Measurements from ENCODE around the gene TAS1R3.

TAS1R3 gene
- total RNA-seq, result 1.2 to 2.7 reads per million in 2 donors

DNA sequence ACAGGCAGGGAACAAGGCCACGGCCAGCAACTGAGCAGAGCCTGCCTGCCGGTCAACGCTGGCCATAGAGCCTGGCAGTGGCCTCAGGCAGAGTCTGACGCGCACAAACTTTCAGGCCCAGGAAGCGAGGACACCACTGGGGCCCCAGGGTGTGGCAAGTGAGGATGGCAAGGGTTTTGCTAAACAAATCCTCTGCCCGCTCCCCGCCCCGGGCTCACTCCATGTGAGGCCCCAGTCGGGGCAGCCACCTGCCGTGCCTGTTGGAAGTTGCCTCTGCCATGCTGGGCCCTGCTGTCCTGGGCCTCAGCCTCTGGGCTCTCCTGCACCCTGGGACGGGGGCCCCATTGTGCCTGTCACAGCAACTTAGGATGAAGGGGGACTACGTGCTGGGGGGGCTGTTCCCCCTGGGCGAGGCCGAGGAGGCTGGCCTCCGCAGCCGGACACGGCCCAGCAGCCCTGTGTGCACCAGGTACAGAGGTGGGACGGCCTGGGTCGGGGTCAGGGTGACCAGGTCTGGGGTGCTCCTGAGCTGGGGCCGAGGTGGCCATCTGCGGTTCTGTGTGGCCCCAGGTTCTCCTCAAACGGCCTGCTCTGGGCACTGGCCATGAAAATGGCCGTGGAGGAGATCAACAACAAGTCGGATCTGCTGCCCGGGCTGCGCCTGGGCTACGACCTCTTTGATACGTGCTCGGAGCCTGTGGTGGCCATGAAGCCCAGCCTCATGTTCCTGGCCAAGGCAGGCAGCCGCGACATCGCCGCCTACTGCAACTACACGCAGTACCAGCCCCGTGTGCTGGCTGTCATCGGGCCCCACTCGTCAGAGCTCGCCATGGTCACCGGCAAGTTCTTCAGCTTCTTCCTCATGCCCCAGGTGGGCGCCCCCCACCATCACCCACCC, at the start of gene TAS1R3:
Gene TAS1R3, plus strand, starts transcription at position 213 of the 898 bp plus-strand sequence. Its CDS starts 66 bp downstream, at position 279.
- no peak for DNase-seq

DNA sequence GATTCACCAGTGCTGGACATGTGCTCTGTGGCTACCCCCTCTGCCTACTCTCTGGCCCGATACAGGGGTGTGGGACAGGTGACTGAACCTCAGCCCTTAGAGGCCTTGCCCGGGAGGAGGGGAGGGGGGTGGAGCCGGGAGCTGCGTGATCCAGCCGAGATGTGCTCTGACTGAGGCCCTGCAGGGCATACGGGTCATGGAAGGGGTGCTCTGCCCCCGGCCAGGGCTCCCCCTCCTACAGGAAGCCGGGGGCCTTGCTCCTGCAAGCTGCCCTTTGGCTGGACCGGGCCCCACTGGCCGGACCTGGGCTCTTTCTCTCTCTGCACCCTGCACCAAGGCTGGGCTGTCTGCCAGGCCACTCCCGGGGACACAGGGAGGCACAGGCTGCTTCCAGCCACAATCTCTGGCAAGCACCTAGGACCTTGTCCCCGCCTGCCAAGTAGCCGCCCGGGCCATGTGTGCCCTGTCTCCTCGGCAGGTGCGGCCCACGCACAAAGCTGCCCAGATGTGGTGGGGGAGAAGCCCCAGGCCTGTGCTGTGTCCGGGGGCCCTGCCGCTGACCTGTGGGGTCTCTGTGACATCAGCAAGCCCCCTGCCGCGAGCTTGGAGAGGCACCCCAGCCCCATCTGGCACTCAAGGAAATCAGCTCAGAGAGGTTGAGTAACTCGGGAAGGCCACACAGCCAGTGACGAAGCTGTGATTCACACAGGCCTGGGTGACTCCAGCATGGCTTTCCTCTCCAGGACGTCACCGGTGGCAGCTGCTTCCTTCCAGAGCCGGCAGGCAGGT, 49.4 kb upstream of the TAS1R3 start:
- DNase-seq, result no peak

GRCh38 chr1:1282998-1283397, 48.1 kb upstream of the TAS1R3 start:
- no peak for DNase-seq

GRCh38 chr1:1283821-1284220, 47.3 kb upstream of the TAS1R3 start:
- no peak for DNase-seq

DNA sequence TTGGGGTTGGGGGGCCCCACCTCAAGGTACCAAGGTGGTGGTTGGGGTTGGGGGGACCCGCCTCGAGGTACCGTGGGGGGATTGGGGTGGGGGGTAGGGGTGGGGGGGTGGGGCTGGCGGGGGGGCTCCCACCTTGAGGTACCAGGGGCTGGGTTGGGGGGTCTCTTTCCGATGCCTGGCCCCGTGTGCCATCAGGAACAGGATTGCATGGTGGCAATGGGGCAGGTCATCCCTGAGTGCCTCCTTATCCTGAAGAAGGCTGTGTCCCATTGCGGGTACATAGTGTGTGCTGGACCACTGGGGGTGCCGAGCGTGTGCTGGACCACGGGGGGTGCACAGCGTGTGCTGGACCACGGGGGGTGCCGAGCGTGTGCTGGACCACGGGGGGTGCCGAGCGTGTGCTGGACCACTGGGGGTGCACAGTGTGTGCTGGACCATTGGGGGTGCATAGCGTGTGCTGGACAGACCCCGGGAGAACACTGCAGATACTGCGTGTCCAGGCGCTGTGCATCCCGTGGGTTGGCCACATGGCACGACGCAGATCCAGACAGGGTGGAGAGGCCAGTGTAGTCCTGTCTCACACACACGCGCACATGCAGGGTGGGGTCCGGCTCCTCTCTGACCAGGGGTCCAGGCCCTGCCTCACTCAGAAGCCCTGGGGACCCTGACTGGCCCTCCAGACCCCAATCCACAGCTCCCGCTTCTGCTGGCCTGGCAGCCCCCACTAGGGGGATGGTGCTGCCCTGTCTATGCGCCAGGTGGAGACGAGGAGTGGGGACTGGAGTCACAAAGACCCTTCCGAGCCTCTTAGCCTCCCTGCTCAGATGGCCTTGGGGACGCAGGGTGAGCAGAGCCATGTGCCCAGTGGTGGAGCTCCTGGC, 46.6 kb upstream of the TAS1R3 start:
- DNase-seq, result no peak

- DNase-seq, result no peak
These were observed 45.9 kb upstream of the TAS1R3 start for GRCh38 chr1:1285102-1285571.

DNA sequence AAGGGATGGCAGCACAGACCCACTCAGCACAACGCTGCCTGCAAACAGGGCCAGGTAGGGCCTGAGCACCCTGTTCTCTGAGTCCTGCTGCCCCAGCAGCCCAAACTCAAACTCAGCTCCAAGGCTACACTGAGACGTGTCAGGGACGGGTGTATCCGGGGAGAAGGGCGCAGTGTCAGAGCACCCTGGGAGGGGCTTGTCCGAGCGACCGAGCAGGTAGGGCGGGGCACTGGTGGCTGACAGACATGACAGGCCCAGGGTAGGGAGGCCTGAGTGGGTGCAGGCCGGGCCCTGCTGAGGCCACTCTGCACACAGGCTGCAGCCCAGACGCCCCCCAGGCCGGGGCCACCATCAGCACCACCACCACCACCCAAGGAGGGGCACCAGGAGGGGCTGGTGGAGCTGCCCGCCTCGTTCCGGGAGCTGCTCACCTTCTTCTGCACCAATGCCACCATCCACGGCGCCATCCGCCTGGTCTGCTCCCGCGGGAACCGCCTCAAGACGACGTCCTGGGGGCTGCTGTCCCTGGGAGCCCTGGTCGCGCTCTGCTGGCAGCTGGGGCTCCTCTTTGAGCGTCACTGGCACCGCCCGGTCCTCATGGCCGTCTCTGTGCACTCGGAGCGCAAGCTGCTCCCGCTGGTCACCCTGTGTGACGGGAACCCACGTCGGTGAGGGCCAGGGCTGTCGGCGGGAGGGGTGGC, 45.3 kb upstream of the TAS1R3 start:
- DNase-seq, result no peak

DNA sequence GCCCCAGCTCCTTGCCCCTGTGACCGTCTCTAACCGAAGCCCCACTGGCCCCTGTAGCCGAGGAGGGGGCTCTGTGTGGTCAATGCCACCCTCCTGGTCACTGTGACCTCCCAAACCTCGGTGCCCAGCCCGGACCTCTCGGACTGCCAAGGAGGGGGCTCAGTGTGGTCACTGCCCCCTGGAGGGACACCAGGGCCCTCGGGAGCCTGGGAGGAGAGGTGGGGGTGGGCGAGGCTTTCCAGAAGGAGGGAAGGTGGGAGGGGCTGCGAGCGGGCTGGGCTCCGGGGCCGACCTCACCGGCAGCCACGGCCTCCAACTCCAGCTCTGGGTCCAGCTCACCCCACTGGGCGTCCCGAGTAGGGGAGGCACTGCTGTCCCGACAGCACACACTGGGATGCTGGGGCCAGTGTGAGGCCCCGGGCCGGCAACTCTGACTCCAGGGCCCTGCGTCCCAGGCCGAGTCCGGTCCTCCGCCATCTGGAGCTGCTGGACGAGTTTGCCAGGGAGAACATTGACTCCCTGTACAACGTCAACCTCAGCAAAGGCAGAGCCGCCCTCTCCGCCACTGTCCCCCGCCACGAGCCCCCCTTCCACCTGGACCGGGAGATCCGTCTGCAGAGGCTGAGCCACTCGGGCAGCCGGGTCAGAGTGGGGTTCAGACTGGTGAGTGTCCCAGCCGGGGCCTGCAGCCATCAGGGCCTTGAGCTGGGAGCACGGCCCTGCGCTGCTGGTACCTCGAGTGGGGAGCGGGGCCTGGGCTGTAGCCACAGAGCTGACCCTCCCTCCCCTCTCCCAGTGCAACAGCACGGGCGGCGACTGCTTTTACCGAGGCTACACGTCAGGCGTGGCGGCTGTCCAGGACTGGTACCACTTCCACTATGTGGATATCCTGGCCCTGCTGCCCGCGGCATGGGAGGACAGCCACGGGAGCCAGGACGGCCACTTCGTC, 44.5 kb upstream of the TAS1R3 start:
- DNase-seq, result no peak

DNA sequence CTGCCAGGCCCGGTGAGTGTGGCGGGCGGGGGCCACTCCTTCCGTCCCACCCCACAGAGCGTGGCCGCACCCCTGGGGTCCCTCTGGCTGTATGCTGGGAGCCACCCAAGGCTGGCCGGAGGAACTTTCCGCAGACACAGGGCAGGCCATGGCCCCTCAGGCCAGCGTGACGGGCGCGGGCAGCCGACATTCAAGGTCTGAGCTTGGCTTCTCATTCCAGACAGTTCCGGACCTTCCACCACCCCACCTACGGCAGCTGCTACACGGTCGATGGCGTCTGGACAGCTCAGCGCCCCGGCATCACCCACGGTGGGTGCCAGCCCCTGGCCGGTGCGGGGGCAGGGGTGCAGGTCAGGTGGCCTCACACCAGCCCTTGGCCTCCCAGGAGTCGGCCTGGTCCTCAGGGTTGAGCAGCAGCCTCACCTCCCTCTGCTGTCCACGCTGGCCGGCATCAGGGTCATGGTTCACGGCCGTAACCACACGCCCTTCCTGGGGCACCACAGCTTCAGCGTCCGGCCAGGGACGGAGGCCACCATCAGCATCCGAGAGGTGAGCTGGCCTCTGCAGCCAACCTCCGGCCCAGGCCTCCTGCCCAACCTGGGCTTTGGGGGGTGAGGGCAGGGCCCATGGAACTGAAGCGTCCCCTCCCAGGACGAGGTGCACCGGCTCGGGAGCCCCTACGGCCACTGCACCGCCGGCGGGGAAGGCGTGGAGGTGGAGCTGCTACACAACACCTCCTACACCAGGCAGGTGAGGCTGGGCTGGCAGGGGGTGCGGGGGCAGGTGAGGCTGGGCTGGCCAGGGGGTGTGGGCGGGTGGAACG, 43.6 kb upstream of the TAS1R3 start:
- no peak for DNase-seq

DNA sequence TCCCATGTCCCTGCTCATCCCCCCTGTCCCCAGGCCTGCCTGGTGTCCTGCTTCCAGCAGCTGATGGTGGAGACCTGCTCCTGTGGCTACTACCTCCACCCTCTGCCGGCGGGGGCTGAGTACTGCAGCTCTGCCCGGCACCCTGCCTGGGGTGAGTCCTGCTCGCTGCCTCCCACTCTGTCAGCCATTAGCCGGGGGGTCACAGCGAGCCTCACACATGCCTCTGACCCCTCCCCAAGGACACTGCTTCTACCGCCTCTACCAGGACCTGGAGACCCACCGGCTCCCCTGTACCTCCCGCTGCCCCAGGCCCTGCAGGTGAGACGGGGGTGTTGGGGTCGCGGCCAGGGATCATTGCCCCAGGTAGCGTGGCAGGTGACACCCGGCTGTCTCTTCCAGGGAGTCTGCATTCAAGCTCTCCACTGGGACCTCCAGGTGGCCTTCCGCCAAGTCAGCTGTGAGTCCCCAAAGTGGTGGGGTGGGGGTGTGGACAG, 40.8 kb upstream of the TAS1R3 start:
- peak; percentile 49 for DNase-seq

DNA sequence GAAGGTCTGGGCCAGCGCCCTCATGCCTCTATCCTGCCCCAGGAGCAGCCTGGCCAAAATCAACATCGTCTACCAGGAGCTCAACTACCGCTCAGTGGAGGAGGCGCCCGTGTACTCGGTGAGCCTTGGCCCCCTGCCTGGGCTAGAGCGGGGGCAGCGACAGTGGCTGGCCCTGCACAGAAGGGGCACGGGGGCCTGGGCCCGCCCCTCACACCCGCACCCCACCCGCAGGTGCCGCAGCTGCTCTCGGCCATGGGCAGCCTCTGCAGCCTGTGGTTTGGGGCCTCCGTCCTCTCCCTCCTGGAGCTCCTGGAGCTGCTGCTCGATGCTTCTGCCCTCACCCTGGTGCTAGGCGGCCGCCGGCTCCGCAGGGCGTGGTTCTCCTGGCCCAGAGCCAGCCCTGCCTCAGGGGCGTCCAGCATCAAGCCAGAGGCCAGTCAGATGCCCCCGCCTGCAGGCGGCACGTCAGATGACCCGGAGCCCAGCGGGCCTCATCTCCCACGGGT, 40.0 kb upstream of the TAS1R3 start:
- no peak for DNase-seq

DNA sequence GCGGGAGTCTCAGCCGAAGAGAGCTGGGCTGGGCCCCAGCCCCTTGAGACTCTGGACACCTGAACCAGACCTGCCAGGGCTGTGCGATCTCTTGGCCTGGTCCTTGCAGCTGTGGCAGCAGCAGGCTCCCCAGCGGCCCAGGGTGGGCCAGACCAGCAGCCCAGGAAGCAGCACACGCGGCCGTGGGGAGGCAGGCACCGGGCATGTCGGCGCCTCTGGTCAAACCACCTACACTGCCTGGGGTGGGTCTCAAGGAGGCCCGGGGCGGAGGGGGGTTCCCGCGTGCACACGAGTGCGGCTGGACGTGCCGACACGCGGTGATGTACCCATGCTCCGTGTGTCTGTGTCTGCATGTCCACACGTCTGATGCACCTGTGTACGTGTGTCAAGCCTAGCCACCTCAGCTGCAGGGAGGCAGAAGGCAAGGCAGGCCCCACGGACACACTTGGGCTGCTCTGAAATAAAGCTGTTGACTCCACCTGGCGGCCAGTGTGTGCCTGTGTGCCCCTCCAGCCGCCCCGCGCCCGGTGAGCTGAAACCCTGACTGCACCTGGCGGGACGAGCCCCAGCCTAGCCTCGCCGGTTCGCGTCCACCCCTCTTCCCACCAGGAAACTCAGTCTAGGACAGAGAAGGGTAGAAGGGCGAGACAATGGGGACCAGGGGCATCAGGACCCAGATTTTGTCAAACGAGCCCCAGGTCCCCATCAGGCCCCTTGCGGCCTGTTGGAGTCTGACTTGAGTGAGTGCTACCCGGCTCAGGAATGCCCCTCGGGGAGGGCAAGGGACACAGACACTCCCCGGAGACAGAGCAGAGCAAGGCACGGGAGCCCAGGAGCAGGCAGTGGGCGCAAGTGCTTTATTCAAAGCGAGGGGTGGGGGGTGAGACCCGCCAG, 39.3 kb upstream of the TAS1R3 start:
- peak; percentile 56 for DNase-seq

GRCh38 chr1:1292442-1292779, 38.7 kb upstream of the TAS1R3 start:
- DNase-seq, result no peak

GRCh38 chr1:1292851-1293250, 38.2 kb upstream of the TAS1R3 start:
- DNase-seq, result no peak

GRCh38 chr1:1293263-1294249, 37.5 kb upstream of the TAS1R3 start:
- DNase-seq, result no peak

- DNase-seq, result no peak
These were observed 36.7 kb upstream of the TAS1R3 start for GRCh38 chr1:1294250-1294890.

Data from T-helper 9 cell (primary cell).